LNCAP (cell line): ENCODE data around the gene SH3TC1.

Experiments used
- CTCF ChIP-seq: fragments of 450-650 bp; IDR thresholded peaks from 2 replicates; pipeline ENCODE4 v1.5.1; 2017; ENCODE audit warnings: mild to moderate bottlenecking

Gene SH3TC1

GRCh38 chr4:8198906-8199593, at the start of gene SH3TC1:
TSS of gene SH3TC1 (plus strand) at chr4:8199290. CDS start at chr4:8205195, 5,905 bp downstream.
- no peak for TF ChIP-seq CTCF

DNA sequence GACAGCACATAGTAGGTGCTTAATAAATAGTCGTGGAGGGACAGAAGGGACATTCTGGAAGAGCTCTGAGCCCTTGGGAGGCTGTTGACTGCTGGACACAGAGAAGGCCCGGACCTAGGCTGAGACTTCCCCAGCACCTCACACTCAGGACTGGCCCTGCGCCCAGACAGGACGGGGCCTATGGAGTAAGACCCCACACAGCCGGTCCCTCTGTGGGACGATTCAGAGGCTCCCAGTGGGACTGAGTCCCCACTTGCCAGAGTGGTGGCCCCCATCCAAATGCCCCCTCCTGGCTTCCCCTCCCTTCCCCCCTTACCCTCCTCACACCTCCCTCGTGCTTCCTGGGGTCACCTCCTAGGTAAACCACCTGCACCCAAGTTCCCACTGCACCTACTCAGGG, 49.4 kb upstream of the SH3TC1 start:
- no peak for TF ChIP-seq CTCF

DNA sequence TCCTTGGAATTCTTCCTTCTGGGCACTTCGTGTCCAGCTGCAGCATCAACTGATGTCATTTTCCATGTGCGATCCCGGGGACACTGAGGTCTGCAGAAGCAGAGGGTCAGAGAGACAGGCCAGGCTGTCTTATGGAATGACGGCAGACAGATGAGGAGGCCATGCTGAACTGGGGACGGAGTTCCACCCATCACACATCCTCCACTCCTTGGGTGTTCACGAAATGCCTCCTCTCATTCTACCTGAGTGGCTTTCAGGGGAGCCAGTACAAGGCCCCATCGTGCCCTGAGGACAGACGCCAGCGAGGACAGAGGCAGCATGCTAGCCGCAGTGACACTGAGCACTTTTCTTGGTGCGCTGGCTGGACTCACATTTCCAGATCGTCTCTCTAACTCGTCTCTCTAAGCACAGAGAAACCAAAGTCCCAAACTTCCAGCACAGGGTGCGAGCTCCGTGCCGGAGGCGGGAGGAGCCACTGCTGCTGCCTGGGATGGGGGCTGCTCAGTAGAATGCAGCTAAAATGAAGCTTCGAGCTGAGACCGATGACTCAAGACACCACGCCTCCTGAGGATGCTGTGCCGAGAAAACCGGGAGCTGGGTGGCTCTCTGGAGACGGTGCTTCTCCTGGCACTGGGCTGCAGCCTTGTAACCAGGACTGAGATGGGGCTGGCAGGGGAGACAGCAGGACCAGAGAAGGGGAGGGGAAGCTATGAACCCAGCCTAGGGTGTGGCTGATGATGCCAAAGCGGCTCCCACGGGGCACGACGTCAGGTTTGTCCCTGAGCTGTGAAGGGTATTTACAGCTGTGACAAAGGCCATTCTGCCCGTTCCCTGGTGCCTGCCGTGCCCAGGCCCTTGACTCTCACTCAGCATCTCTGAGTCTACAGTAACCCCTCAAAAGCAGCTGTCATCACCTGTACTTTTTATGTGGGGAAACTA, 48.7 kb upstream of the SH3TC1 start:
- TF ChIP-seq CTCF: no peak

DNA sequence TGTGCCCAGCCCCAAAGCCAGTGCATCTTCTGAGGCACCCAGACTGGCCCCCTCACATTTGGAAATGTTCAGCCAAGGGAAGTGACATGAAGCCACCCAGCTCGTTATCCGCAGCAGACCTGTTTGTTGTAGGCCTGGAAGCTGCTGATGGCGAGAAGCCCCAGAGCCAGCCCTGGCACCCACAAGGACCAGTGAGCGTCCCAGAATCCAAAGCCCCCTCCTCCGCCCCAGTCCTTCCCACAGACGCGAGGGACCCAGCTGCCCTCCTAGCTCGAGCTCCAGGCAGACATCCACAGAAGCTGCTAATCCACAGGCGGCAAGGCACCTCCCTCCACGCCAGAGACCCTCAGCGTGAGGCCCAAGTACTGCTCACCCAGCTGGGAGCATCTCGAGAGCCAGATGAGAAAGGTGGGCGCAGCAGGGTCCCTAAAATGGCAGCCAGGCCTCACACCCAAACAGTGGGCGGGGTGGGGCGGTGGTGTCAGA, 47.9 kb upstream of the SH3TC1 start:
- TF ChIP-seq CTCF: no peak

GRCh38 chr4:8152090-8152864, 46.8 kb upstream of the SH3TC1 start:
- no peak for TF ChIP-seq CTCF

- no peak for TF ChIP-seq CTCF
Measured at GRCh38 chr4:8152865-8153257, 46.2 kb upstream of the SH3TC1 start.

- no peak for TF ChIP-seq CTCF
Measured at GRCh38 chr4:8153441-8153840, 45.6 kb upstream of the SH3TC1 start.
